Left lung (tissue), 10 donors: ENCODE data around the gene ITGA8. TPM values are rescaled to one million over a fixed set of nuclear protein-coding genes. Genes with fewer than 3 reads are reported as not detected.

ENCODE experiments used
- ATAC-seq: fragments of 200-7000 bp; cut with Tn5 transposase; one replicate; pipeline ENCODE4 v1.9.1; 2020; ENCODE audit warnings: moderate library complexity
- DNase-seq, 4 donors: peaks; one replicate each; pipeline ENCODE4 v3.0.0-alpha.2; 2013 to 2020
- H3K27ac ChIP-seq, 2 donors: fragments of 200-600 bp; sonication (generic) in 1 of 2; one replicate each; pipeline versions ENCODE4 v1.5.0 to v1.8.0; 2020 to 2021
- H3K27me3 ChIP-seq, 2 donors: fragments of 200-600 bp; sonication (generic) in 1 of 2; one replicate each; pipeline versions ENCODE4 v1.5.0 to v1.8.0; 2020 to 2021
- H3K36me3 ChIP-seq, 2 donors: fragments of 200-600 bp; sonication (generic) in 1 of 2; one replicate each; pipeline versions ENCODE4 v1.5.0 to v1.8.0; 2020 to 2021
- H3K4me1 ChIP-seq, 2 donors: fragments of 200-600 bp; one replicate each; pipeline ENCODE4 v1.8.0; 2021
- H3K4me3 ChIP-seq, 2 donors: fragments of 200-600 bp; sonication (generic) in 1 of 2; one replicate each; pipeline versions ENCODE4 v1.5.0 to v1.8.0; 2020 to 2021; ENCODE audit warnings: mild to moderate bottlenecking in 1 of 2
- H3K9me3 ChIP-seq, 2 donors: fragments of 200-600 bp; sonication (generic) in 1 of 2; one replicate each; pipeline versions ENCODE4 v1.5.0 to v1.8.0; 2020 to 2021
- CTCF ChIP-seq, 2 donors: fragments of 200-600 bp; sonication (generic) in 1 of 2; IDR thresholded peaks; one replicate each; pipeline versions ENCODE4 v1.5.0 to v1.8.0; 2021; ENCODE audit warnings: antibody characterized with exemption in 2 of 2
- intact Hi-C, 2 donors: fragments of 100-400 bp; cut with DNase I; formaldehyde crosslinking; loops; one replicate each; pipeline versions ENCODE4 v1.11.2 to v1.14.2; 2022
- polyA plus RNA-seq, 6 donors: library from polyadenylated mRNA; unstranded; fragments of 120-200 nt; gene quantifications; one replicate each; pipeline ENCODE4 v1.2.1, GENCODE V29; 2013; ENCODE audit not compliant: insufficient read length in 6 of 6
- total RNA-seq, 2 donors: library from RNA; stranded (reverse); fragmentation: NEBNext Ultra II Directional; extraction: Animal tissue kit (Norgen Biotek cat#: 25700); gene quantifications; one replicate each; pipeline ENCODE4 v1.2.1, GENCODE V29; 2021
- donor health status: DM: no; HTN: yes; CAD: no.
- donor health status: DM: no; HTN: no; CAD: no.

The ITGA8 gene
- total and polyA plus RNA-seq, 8 donors: 23.7 to 83.3 (median 67.3) TPM

- ATAC-seq (no peak), DNase-seq (peak in 2 of 4 donors; percentile 64 to 79)
- Histone ChIP-seq H3K9me3 (no peaks in the 10 kb centered on the region), H3K36me3 (no peaks in the 10 kb centered on the region), H3K27ac (no peak overlapping the region), H3K4me3 (no peak overlapping the region), H3K27me3 (no peaks in the 10 kb centered on the region), H3K4me1 (no peaks in the 10 kb centered on the region)
- no peak for TF ChIP-seq CTCF (IDR thresholded peaks at IDR 0.05)
- intact Hi-C loops: no loop called here
Observed at GRCh38 chr10:15571575-15571974, 148.1 kb downstream of the ITGA8 start.

GRCh38 chr10:15570738-15571339 is 148.9 kb downstream of the ITGA8 start:
- Histone ChIP-seq H3K36me3 (no peaks in the 10 kb centered on the region), H3K9me3 (no peaks in the 10 kb centered on the region), H3K27ac (no peak overlapping the region), H3K4me1 (no peaks in the 10 kb centered on the region), H3K4me3 (no peak overlapping the region), H3K27me3 (no peaks in the 10 kb centered on the region)
- ATAC-seq (no peak), DNase-seq (no peak)
- no peak for TF ChIP-seq CTCF (IDR thresholded peaks at IDR 0.05)
- intact Hi-C loops: no loop called here

GRCh38 chr10:15567952-15568351 is 151.8 kb downstream of the ITGA8 start:
- intact Hi-C loops: no loop called here
- ATAC-seq (no peak), DNase-seq (no peak)

GRCh38 chr10:15563246-15563645 is 156.5 kb downstream of the ITGA8 start:
- Histone ChIP-seq H3K27ac (no peak overlapping the region), H3K36me3 (no peaks in the 10 kb centered on the region), H3K4me3 (no peak overlapping the region), H3K27me3 (no peaks in the 10 kb centered on the region), H3K4me1 (no peaks in the 10 kb centered on the region), H3K9me3 (no peaks in the 10 kb centered on the region)
- intact Hi-C loops: no loop called here
- DNase-seq (no peak), ATAC-seq (no peak)
- no peak for TF ChIP-seq CTCF (IDR thresholded peaks at IDR 0.05)

More at GRCh38 chr10:15567952-15568351, 151.8 kb downstream of the ITGA8 start:
- no peaks in the 10 kb centered on the region for H3K4me1 ChIP-seq
- no peaks in the 10 kb centered on the region for H3K27me3 ChIP-seq
- H3K27ac ChIP-seq: no peak overlapping the region
- no peak overlapping the region for H3K4me3 ChIP-seq
- H3K36me3 ChIP-seq: no peaks in the 10 kb centered on the region
- no peak for TF ChIP-seq CTCF (IDR thresholded peaks at IDR 0.05)
- H3K9me3 ChIP-seq: no peaks in the 10 kb centered on the region

GRCh38 chr10:15562578-15562977 is 157.1 kb downstream of the ITGA8 start:
- Histone ChIP-seq H3K36me3 (no peaks in the 10 kb centered on the region), H3K27me3 (no peaks in the 10 kb centered on the region), H3K27ac (no peak overlapping the region), H3K4me3 (no peak overlapping the region), H3K9me3 (no peaks in the 10 kb centered on the region), H3K4me1 (no peaks in the 10 kb centered on the region)
- intact Hi-C loops: no loop called here
- ATAC-seq (no peak), DNase-seq (no peak)
- TF ChIP-seq CTCF (IDR thresholded peaks at IDR 0.05): no peak
